ENCODE data around the gene UBAC2.

UBAC2 gene

DNA sequence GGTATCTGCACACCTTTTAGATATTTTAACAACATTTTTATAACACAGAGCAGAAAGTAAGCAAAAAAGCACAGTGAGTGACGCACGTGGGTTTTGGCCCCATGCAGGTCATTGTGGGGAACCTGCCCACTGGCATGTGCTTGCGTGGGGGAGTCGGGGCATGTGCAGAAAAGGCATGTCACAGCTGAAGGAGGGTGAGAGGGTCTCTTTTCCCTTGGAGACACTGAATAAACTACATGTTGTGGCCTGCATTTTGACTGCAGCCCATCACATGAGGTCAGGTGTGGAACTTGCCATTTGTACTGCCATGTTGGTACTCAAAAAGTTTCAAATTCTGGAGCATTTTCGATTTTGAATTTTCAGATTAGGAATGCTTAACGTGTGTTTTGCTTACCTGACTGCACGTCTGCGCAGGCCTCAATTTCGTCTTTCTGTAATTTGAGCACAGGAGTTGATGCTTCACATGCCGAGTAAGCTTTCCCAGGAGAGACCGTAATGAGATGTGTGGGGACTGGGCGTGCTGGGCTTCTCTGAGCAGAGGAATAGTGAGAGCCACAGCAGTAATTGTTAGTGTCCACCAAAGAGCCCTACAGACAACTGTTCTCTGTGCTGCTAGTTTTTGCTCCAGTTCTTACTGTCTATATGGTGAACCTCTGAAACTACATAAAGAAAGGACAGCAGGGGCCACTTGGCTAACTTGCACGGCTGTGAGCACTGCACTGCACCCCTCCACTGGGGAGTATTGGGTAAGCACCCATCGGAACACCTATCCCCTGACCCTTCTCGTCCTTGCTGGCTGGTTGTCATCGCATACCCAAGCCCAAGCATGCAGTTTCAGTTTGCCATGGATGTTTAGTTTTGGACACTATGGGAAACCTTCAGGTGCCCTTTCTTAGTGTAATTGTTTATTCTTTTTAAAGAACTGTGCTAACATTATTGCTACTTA, 179.5 kb downstream of the UBAC2 start:
- DNase-seq (ENCODE audit: low read depth) = no peak
- no peak for TF ChIP-seq CTCF (IDR thresholded peaks at IDR 0.05; ENCODE audit: control insufficient read depth, insufficient read depth, low read depth, low read length, missing control alignments)
- no peak overlapping the region for H3K4me3 ChIP-seq (ENCODE audit: control insufficient read depth, low read depth, low read length)

GRCh38 chr13:99380921-99381645, 180.4 kb downstream of the UBAC2 start:
- no peak for DNase-seq (ENCODE audit: low read depth)
- no peak overlapping the region for H3K4me3 ChIP-seq (ENCODE audit: control insufficient read depth, low read depth, low read length)
- TF ChIP-seq CTCF (IDR thresholded peaks at IDR 0.05; ENCODE audit: control insufficient read depth, insufficient read depth, low read depth, low read length, missing control alignments) = no peak

GRCh38 chr13:99381766-99382165, 181.1 kb downstream of the UBAC2 start:
- DNase-seq (ENCODE audit: low read depth) = no peak
- no peak for TF ChIP-seq CTCF (IDR thresholded peaks at IDR 0.05; ENCODE audit: control insufficient read depth, insufficient read depth, low read depth, low read length, missing control alignments)

GRCh38 chr13:99382428-99383133, 181.9 kb downstream of the UBAC2 start:
- TF ChIP-seq CTCF (IDR thresholded peaks at IDR 0.05; ENCODE audit: control insufficient read depth, insufficient read depth, low read depth, low read length, missing control alignments) = no peak
- no peak overlapping the region for H3K4me3 ChIP-seq (ENCODE audit: control insufficient read depth, low read depth, low read length)
- no peak for DNase-seq (ENCODE audit: low read depth)

More at GRCh38 chr13:99381766-99382165, 181.1 kb downstream of the UBAC2 start:
- no peak overlapping the region for H3K4me3 ChIP-seq (ENCODE audit: control insufficient read depth, low read depth, low read length)

DNA sequence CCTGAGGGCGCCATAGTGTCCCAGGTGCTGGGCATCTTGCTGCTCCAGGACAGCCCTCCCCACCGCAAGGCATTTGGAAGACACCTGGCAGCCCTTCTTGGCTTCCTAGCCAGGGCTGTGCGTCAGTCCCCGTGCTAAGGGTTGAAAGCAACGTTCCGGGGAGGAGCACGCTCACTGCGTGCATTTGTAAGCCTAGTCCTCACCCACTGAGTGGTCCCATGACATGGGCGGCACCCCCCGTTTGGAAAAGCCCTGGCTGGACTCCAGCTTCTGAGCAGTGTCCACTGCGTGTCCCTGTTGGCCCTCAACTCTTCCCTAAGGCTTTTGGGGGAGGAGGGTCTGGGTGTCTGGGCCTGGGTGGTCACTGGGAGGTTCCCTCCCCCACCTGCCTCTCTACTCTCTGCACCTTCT, 182.9 kb downstream of the UBAC2 start:
- no peak for TF ChIP-seq CTCF (IDR thresholded peaks at IDR 0.05; ENCODE audit: control insufficient read depth, insufficient read depth, low read depth, low read length, missing control alignments)
- DNase-seq (ENCODE audit: low read depth) = no peak
- no peak overlapping the region for H3K4me3 ChIP-seq (ENCODE audit: control insufficient read depth, low read depth, low read length)

DNA sequence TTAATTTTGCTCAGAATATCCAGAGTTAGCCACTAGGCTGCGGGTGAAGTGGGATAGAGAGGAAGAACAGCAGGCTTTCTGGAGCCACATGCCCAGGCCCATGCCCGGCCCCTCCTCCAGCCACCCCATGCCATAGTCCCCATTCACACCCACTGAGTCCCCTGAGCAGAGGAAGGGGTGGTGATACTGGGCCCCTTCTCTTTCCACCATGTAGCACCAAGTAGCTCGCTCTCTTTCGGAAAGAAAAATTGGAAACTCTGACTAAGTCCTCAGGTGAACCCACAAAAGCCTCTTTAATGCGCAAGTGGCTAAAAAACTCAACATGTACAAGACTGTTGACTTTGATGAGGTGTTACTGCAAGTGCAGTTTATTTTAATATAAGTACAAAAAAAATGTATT, 183.3 kb downstream of the UBAC2 start:
- TF ChIP-seq CTCF (IDR thresholded peaks at IDR 0.05; ENCODE audit: control insufficient read depth, insufficient read depth, low read depth, low read length, missing control alignments) = no peak
- DNase-seq (ENCODE audit: low read depth) = no peak
- H3K4me3 ChIP-seq (ENCODE audit: control insufficient read depth, low read depth, low read length) = no peak overlapping the region

Data from AG09309 (cell line).